HL-60 (cell line): ENCODE results near the gene GET4.

Source experiments
- DNase-seq, 2 experiments: peaks; one replicate each; pipeline ENCODE4 v3.0.0-alpha.2; 2010 to 2020; ENCODE audit warnings: low read depth in 1 of 2, low spot score in 1 of 2
- H3K27ac ChIP-seq: fragments of 250-450 bp; sonication (Bioruptor Pico); replicated peaks from 2 replicates; pipeline ENCODE4 v1.5.1; 2020; ENCODE audit warnings: mild to moderate bottlenecking, moderate library complexity
- H3K27me3 ChIP-seq: fragments of 250-450 bp; sonication (Bioruptor Pico); 2 replicates; pipeline ENCODE4 v1.5.1; 2021; ENCODE audit warnings: mild to moderate bottlenecking, moderate library complexity; ENCODE audit not compliant: insufficient read depth, poor library complexity, severe bottlenecking
- H3K4me3 ChIP-seq: replicated peaks from 2 replicates; pipeline ENCODE4 v1.5.1; 2011; ENCODE audit warnings: mild to moderate bottlenecking, control low read depth, low read length; ENCODE audit not compliant: insufficient read depth
- GABPA ChIP-seq: IDR thresholded peaks from 2 replicates; pipeline ENCODE4 v1.6.1; 2012; ENCODE audit warnings: low read depth
- POLR2AphosphoS5 ChIP-seq: IDR thresholded peaks from 2 replicates; pipeline ENCODE4 v1.6.1; 2012; ENCODE audit warnings: low read depth
- SPI1 ChIP-seq: IDR thresholded peaks from 2 replicates; pipeline ENCODE4 v1.6.1; 2012; ENCODE audit warnings: low read depth, mild to moderate bottlenecking, borderline replicate concordance
- TF ChIP-seq, protein P1 (sequence below): IDR thresholded peaks from one replicate; pipeline ENCODE4 v1.5.1; 2011; ENCODE audit warnings: low read length, control low read depth, inconsistent platforms; ENCODE audit not compliant: insufficient read depth
- TF ChIP-seq, protein P2 (sequence below): IDR thresholded peaks from 2 replicates; pipeline ENCODE4 v1.6.1; 2012; ENCODE audit warnings: low read depth; ENCODE audit not compliant: insufficient replicate concordance

The GET4 gene

DNA sequence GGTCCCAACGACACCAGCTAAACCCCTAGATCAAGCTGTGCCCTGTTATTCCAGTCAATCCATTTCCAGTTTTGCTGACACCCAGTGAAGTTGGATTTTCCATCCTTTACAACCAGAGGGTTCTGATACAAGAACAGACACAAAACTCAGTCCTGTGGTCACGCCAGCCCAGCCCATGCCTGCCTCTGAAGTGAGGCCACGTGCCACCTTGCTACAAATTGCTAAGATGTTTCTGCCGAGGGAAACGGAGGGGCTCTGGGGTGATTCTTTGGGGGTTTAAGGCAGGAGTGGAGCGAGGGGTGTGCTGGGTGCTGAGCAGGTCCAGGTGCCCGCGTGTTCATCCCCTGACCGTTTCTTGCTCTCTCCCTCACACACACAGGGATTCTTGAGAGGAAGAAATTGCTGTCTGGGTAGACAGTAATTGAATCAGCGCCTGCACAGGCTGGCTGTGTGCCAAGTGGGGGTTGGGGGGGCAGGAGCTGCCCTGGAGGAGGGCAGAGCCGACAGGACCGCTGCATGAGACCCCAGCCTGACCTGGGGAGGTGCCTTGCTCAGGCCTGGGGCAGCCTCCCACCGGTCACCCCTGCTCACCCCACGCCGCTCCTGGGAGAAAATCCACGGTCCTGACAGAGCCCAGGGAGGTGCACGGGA, 40.1 kb downstream of the GET4 start:
- DNase-seq = no peak
- TF ChIP-seq POLR2AphosphoS5 (no peak), GABPA (no peak), SPI1 (no peak)
- TF ChIP-seq, protein P1, sequence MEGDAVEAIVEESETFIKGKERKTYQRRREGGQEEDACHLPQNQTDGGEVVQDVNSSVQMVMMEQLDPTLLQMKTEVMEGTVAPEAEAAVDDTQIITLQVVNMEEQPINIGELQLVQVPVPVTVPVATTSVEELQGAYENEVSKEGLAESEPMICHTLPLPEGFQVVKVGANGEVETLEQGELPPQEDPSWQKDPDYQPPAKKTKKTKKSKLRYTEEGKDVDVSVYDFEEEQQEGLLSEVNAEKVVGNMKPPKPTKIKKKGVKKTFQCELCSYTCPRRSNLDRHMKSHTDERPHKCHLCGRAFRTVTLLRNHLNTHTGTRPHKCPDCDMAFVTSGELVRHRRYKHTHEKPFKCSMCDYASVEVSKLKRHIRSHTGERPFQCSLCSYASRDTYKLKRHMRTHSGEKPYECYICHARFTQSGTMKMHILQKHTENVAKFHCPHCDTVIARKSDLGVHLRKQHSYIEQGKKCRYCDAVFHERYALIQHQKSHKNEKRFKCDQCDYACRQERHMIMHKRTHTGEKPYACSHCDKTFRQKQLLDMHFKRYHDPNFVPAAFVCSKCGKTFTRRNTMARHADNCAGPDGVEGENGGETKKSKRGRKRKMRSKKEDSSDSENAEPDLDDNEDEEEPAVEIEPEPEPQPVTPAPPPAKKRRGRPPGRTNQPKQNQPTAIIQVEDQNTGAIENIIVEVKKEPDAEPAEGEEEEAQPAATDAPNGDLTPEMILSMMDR = no peak
- TF ChIP-seq, protein P2, sequence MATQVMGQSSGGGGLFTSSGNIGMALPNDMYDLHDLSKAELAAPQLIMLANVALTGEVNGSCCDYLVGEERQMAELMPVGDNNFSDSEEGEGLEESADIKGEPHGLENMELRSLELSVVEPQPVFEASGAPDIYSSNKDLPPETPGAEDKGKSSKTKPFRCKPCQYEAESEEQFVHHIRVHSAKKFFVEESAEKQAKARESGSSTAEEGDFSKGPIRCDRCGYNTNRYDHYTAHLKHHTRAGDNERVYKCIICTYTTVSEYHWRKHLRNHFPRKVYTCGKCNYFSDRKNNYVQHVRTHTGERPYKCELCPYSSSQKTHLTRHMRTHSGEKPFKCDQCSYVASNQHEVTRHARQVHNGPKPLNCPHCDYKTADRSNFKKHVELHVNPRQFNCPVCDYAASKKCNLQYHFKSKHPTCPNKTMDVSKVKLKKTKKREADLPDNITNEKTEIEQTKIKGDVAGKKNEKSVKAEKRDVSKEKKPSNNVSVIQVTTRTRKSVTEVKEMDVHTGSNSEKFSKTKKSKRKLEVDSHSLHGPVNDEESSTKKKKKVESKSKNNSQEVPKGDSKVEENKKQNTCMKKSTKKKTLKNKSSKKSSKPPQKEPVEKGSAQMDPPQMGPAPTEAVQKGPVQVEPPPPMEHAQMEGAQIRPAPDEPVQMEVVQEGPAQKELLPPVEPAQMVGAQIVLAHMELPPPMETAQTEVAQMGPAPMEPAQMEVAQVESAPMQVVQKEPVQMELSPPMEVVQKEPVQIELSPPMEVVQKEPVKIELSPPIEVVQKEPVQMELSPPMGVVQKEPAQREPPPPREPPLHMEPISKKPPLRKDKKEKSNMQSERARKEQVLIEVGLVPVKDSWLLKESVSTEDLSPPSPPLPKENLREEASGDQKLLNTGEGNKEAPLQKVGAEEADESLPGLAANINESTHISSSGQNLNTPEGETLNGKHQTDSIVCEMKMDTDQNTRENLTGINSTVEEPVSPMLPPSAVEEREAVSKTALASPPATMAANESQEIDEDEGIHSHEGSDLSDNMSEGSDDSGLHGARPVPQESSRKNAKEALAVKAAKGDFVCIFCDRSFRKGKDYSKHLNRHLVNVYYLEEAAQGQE = no peak
- Histone ChIP-seq H3K4me3 (no peak overlapping the region), H3K27ac (no peak overlapping the region), H3K27me3 (no peaks in the 10 kb centered on the region)

DNA sequence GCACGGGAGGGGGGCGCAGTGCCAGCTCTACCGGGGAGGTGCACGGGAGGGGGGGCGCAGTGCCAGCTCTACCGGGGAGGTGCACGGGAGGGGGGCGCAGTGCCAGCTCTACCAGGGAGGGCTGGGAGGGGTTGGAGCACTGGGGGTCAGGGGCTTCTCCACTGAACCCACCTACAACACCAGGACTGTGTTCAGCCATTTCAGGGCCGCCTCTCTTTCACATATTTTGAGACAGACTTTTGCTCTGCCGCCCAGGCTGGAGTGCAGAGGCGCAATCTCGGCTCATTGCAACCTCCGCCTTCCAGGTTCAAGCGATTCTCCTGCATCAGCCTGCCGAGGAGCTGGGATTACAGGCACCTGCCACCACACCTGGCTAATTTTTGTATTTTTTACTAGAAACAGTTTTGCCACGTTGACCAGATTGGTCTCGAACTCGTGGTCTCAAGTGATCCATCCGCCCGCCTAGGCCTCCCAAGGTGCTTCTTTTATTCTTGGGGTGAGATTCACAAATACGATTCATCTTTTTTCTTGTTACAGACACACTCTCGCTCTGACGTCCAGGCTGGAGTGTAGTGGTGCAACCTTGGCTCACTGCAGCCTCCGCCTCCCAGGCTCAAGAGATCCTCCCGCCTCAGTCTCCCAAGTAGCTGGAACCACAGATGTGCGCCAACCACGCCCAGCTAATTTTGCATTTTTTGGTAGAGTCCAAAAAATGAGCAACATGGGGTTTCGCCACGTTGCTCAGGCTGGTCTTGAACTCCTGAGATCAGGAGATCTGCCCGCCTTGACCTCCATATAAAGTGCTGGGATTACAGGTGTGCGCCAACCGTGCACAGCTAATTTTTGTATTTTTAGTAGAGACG, 41.1 kb downstream of the GET4 start:
- TF ChIP-seq SPI1 (no peak), GABPA (no peak), POLR2AphosphoS5 (no peak)
- TF ChIP-seq, protein P2 = no peak
- TF ChIP-seq, protein P1 = no peak
- H3K27ac ChIP-seq = no peak overlapping the region
- H3K27me3 ChIP-seq = no peaks in the 10 kb centered on the region
- no peak overlapping the region for H3K4me3 ChIP-seq
- DNase-seq = no peak

DNA sequence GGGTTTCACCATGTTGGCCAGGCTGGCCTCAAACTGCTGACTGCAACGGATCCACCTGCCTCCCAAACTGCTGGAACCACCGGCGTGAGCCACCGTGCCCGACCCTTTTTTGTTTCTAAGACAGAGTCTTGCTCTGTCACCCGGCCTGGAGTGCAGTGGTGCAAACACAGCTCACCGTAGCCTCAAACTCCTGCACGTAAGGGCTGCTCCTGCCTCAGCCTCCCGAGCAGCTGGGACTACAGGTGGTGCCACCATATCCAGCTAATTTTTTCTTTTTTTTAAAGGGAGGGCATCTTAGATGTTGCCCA, 41.7 kb downstream of the GET4 start:
- no peak for DNase-seq
- Histone ChIP-seq H3K4me3 (no peak overlapping the region), H3K27me3 (no peaks in the 10 kb centered on the region), H3K27ac (no peak overlapping the region)
- TF ChIP-seq, protein P2 = no peak
